ENCODE results near the gene HTT-AS. TPM values are rescaled to one million over a fixed set of nuclear protein-coding genes. Genes with fewer than 3 reads are reported as not detected.

HTT-AS gene
- polyA plus RNA-seq, 1 donor from 2014 or later = not detected

DNA sequence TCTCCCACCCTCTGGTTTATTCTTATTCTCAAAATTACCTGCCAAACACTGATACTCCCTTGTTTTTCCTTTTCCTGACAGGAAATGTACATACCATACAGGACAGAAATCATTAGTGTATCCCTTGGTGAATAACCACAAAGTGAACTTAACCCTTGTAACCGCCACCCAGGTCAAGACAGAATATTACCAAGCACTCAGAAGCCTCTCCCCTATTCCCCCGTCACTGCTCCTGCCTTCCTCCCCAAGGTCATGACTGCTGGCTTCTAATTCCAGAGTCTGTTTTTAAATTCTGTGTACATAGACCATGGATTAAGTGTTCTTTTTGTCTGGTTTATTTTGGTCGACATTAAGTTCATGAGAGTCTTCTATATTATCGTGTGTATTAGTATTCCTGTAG lies 37.9 kb upstream of the HTT-AS start:
- Histone ChIP-seq H3K36me3 (ENCODE audit: insufficient read depth, low read length) (peaks cover 10% of the 10 kb centered on the region), H3K9me3 (ENCODE audit: low read length) (no peaks in the 10 kb centered on the region), H3K9ac (ENCODE audit: low read length) (no peak overlapping the region), H3K79me2 (replicated peaks; ENCODE audit: insufficient read depth, low read length) (no peaks in the 10 kb centered on the region), H3K27ac (ENCODE audit: low read length) (no peak overlapping the region), H4K20me1 (ENCODE audit: insufficient read depth) (no peaks in the 10 kb centered on the region), H3K9me2 (ENCODE audit: insufficient read depth, low read length) (no peaks in the 10 kb centered on the region), H2AFZ (ENCODE audit: low read depth, low read length) (no peak overlapping the region), H3K27me3 (ENCODE audit: insufficient read depth, low read depth, low read length) (no peaks in the 10 kb centered on the region), H3F3A (ENCODE audit: insufficient read depth, low read length, poor library complexity, severe bottlenecking) (no peaks in the 10 kb centered on the region), H3K4me2 (ENCODE audit: low read length) (no peak overlapping the region), H3K4me3 (ENCODE audit: low read length) (no peak overlapping the region)
- TF ChIP-seq EZH2 (IDR thresholded peaks at IDR 0.05; ENCODE audit: borderline replicate concordance, insufficient read depth, low read length, poor library complexity, severe bottlenecking) = no peak
- no peak for TF ChIP-seq RAD21 (conservative IDR thresholded peaks at IDR 0.05)
- no peak for TF ChIP-seq POLR2AphosphoS5 (IDR thresholded peaks at IDR 0.05)
- TF ChIP-seq EP300 (conservative IDR thresholded peaks at IDR 0.05; ENCODE audit: poor library complexity, severe bottlenecking) = no peak
- no peak for TF ChIP-seq REST (IDR thresholded peaks at IDR 0.05; ENCODE audit: borderline replicate concordance)
- TF ChIP-seq, protein P1, sequence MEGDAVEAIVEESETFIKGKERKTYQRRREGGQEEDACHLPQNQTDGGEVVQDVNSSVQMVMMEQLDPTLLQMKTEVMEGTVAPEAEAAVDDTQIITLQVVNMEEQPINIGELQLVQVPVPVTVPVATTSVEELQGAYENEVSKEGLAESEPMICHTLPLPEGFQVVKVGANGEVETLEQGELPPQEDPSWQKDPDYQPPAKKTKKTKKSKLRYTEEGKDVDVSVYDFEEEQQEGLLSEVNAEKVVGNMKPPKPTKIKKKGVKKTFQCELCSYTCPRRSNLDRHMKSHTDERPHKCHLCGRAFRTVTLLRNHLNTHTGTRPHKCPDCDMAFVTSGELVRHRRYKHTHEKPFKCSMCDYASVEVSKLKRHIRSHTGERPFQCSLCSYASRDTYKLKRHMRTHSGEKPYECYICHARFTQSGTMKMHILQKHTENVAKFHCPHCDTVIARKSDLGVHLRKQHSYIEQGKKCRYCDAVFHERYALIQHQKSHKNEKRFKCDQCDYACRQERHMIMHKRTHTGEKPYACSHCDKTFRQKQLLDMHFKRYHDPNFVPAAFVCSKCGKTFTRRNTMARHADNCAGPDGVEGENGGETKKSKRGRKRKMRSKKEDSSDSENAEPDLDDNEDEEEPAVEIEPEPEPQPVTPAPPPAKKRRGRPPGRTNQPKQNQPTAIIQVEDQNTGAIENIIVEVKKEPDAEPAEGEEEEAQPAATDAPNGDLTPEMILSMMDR (IDR thresholded peaks at IDR 0.05; ENCODE audit: poor library complexity, severe bottlenecking) = no peak
- TF ChIP-seq SMC3 (conservative IDR thresholded peaks at IDR 0.05; ENCODE audit: poor library complexity) = no peak
- no peak for TF ChIP-seq MXI1 (conservative IDR thresholded peaks at IDR 0.05; ENCODE audit: poor library complexity, severe bottlenecking)
- TF ChIP-seq TAF1 (IDR thresholded peaks at IDR 0.05; ENCODE audit: low read depth) = no peak

- no peaks in the 10 kb centered on the region for H3K9me3 ChIP-seq (ENCODE audit: low read length)
Measured at GRCh38 chr4:3111461-3111860, 37.1 kb upstream of the HTT-AS start.

More at GRCh38 chr4:3111461-3111860, 37.1 kb upstream of the HTT-AS start:
- H3K4me2 ChIP-seq (ENCODE audit: low read length) = no peak overlapping the region
- no peak overlapping the region for H3K9ac ChIP-seq (ENCODE audit: low read length)
- H3K27me3 ChIP-seq (ENCODE audit: insufficient read depth, low read depth, low read length) = no peaks in the 10 kb centered on the region
- H2AFZ ChIP-seq (ENCODE audit: low read depth, low read length) = no peak overlapping the region
- TF ChIP-seq EP300 (conservative IDR thresholded peaks at IDR 0.05; ENCODE audit: poor library complexity, severe bottlenecking) = no peak
- no peak for TF ChIP-seq SMC3 (conservative IDR thresholded peaks at IDR 0.05; ENCODE audit: poor library complexity)
- no peak for TF ChIP-seq TAF1 (IDR thresholded peaks at IDR 0.05; ENCODE audit: low read depth)
- no peaks in the 10 kb centered on the region for H3F3A ChIP-seq (ENCODE audit: insufficient read depth, low read length, poor library complexity, severe bottlenecking)
- H3K4me3 ChIP-seq (ENCODE audit: low read length) = no peak overlapping the region
- H3K27ac ChIP-seq (ENCODE audit: low read length) = no peak overlapping the region
- H4K20me1 ChIP-seq (ENCODE audit: insufficient read depth) = no peaks in the 10 kb centered on the region
- H3K79me2 ChIP-seq (replicated peaks; ENCODE audit: insufficient read depth, low read length) = no peaks in the 10 kb centered on the region
- H3K36me3 ChIP-seq (ENCODE audit: insufficient read depth, low read length) = peaks cover 10% of the 10 kb centered on the region
- no peaks in the 10 kb centered on the region for H3K9me2 ChIP-seq (ENCODE audit: insufficient read depth, low read length)

Measured in neural cell (in vitro differentiated cells).